Measurements from ENCODE around the gene SPATA9.
A peak's percentile ranks its signal among the peaks of the same experiment; 100 is the strongest.

SPATA9 gene

GRCh38 chr5:95701074-95701473 lies 18.3 kb upstream of the SPATA9 start:
- no peak for TF ChIP-seq POLR2AphosphoS5 (IDR thresholded peaks at IDR 0.05; ENCODE audit: low read depth, low read length)
- no peak for TF ChIP-seq POLR2A (IDR thresholded peaks at IDR 0.05; ENCODE audit: low read depth, low read length)
- no peak for TF ChIP-seq TAF1 (IDR thresholded peaks at IDR 0.05; ENCODE audit: borderline replicate concordance, low read depth, low read length)
- no peak for FAIRE-seq
- DNase-seq (ENCODE audit: insufficient read length) = no peak

GRCh38 chr5:95699337-95699736 lies 16.5 kb upstream of the SPATA9 start:
- DNase-seq (ENCODE audit: insufficient read length) (no peak), FAIRE-seq (no peak)
- TF ChIP-seq TAF1 (IDR thresholded peaks at IDR 0.05; ENCODE audit: borderline replicate concordance, low read depth, low read length) (no peak), POLR2AphosphoS5 (IDR thresholded peaks at IDR 0.05; ENCODE audit: low read depth, low read length) (no peak), POLR2A (IDR thresholded peaks at IDR 0.05; ENCODE audit: low read depth, low read length) (no peak)

GRCh38 chr5:95697781-95698681 lies 15.2 kb upstream of the SPATA9 start:
- no peak for TF ChIP-seq POLR2A (IDR thresholded peaks at IDR 0.05; ENCODE audit: low read depth, low read length)
- TF ChIP-seq TAF1 (IDR thresholded peaks at IDR 0.05; ENCODE audit: borderline replicate concordance, low read depth, low read length) = no peak
- FAIRE-seq (no peak), DNase-seq (ENCODE audit: insufficient read length) (no peak)

GRCh38 chr5:95690333-95690732 lies 7.5 kb upstream of the SPATA9 start:
- TF ChIP-seq POLR2A (IDR thresholded peaks at IDR 0.05; ENCODE audit: low read depth, low read length) = no peak
- no peak for TF ChIP-seq TAF1 (IDR thresholded peaks at IDR 0.05; ENCODE audit: borderline replicate concordance, low read depth, low read length)
- no peak for TF ChIP-seq POLR2AphosphoS5 (IDR thresholded peaks at IDR 0.05; ENCODE audit: low read depth, low read length)
- no peak for FAIRE-seq
- no peak for DNase-seq (ENCODE audit: insufficient read length)

- FAIRE-seq (no peak), DNase-seq (ENCODE audit: insufficient read length) (no peak)
- TF ChIP-seq POLR2A (IDR thresholded peaks at IDR 0.05; ENCODE audit: low read depth, low read length) (no peak), TAF1 (IDR thresholded peaks at IDR 0.05; ENCODE audit: borderline replicate concordance, low read depth, low read length) (no peak), POLR2AphosphoS5 (IDR thresholded peaks at IDR 0.05; ENCODE audit: low read depth, low read length) (no peak)
Observed at GRCh38 chr5:95689680-95690079, 6.9 kb upstream of the SPATA9 start.

GRCh38 chr5:95686651-95687050 lies 3.9 kb upstream of the SPATA9 start:
- no peak for TF ChIP-seq POLR2AphosphoS5 (IDR thresholded peaks at IDR 0.05; ENCODE audit: low read depth, low read length)
- no peak for TF ChIP-seq POLR2A (IDR thresholded peaks at IDR 0.05; ENCODE audit: low read depth, low read length)
- no peak for TF ChIP-seq TAF1 (IDR thresholded peaks at IDR 0.05; ENCODE audit: borderline replicate concordance, low read depth, low read length)
- DNase-seq (ENCODE audit: insufficient read length) (no peak), FAIRE-seq (no peak)

GRCh38 chr5:95684361-95684760 lies 1.6 kb upstream of the SPATA9 start:
- DNase-seq (ENCODE audit: insufficient read length) (no peak), FAIRE-seq (no peak)

GRCh38 chr5:95673081-95673480 lies 9.7 kb downstream of the SPATA9 start:
- DNase-seq (ENCODE audit: insufficient read length) (no peak), FAIRE-seq (peak; percentile 42)
- no peak for TF ChIP-seq TAF1 (IDR thresholded peaks at IDR 0.05; ENCODE audit: borderline replicate concordance, low read depth, low read length)
- TF ChIP-seq POLR2A (IDR thresholded peaks at IDR 0.05; ENCODE audit: low read depth, low read length) = no peak
- TF ChIP-seq POLR2AphosphoS5 (IDR thresholded peaks at IDR 0.05; ENCODE audit: low read depth, low read length) = no peak

More at GRCh38 chr5:95684361-95684760, 1.6 kb upstream of the SPATA9 start:
- TF ChIP-seq POLR2A (IDR thresholded peaks at IDR 0.05; ENCODE audit: low read depth, low read length) = no peak
- no peak for TF ChIP-seq POLR2AphosphoS5 (IDR thresholded peaks at IDR 0.05; ENCODE audit: low read depth, low read length)

GRCh38 chr5:95672641-95673040 lies 10.2 kb downstream of the SPATA9 start:
- TF ChIP-seq POLR2A (IDR thresholded peaks at IDR 0.05; ENCODE audit: low read depth, low read length) (no peak), POLR2AphosphoS5 (IDR thresholded peaks at IDR 0.05; ENCODE audit: low read depth, low read length) (no peak), TAF1 (IDR thresholded peaks at IDR 0.05; ENCODE audit: borderline replicate concordance, low read depth, low read length) (no peak)
- DNase-seq (ENCODE audit: insufficient read length) = no peak
- peak; percentile 42 for FAIRE-seq

GRCh38 chr5:95671826-95672225 lies 11.0 kb downstream of the SPATA9 start:
- TF ChIP-seq POLR2A (IDR thresholded peaks at IDR 0.05; ENCODE audit: low read depth, low read length) (no peak), TAF1 (IDR thresholded peaks at IDR 0.05; ENCODE audit: borderline replicate concordance, low read depth, low read length) (no peak), POLR2AphosphoS5 (IDR thresholded peaks at IDR 0.05; ENCODE audit: low read depth, low read length) (no peak)
- DNase-seq (ENCODE audit: insufficient read length) = no peak

GRCh38 chr5:95670568-95670967 lies 12.2 kb downstream of the SPATA9 start:
- DNase-seq (ENCODE audit: insufficient read length) (no peak), FAIRE-seq (no peak)
- TF ChIP-seq TAF1 (IDR thresholded peaks at IDR 0.05; ENCODE audit: borderline replicate concordance, low read depth, low read length) (no peak), POLR2A (IDR thresholded peaks at IDR 0.05; ENCODE audit: low read depth, low read length) (no peak), POLR2AphosphoS5 (IDR thresholded peaks at IDR 0.05; ENCODE audit: low read depth, low read length) (no peak)

More at GRCh38 chr5:95671826-95672225, 11.0 kb downstream of the SPATA9 start:
- no peak for FAIRE-seq

GRCh38 chr5:95669985-95670384 lies 12.8 kb downstream of the SPATA9 start:
- no peak for DNase-seq (ENCODE audit: insufficient read length)
- no peak for TF ChIP-seq POLR2A (IDR thresholded peaks at IDR 0.05; ENCODE audit: low read depth, low read length)
- FAIRE-seq = no peak
